ENCODE results near the gene XYLT2. TPM values are rescaled to one million over a fixed set of nuclear protein-coding genes. Genes with fewer than 3 reads are reported as not detected.
A peak's percentile ranks its signal among the peaks of the same experiment; 100 is the strongest.

Gene XYLT2
- total and polyA plus RNA-seq, 2 of the 13 experiments (the other 11 are each of a cell fraction or from before 2014, with no cell fraction given), result 17.0 to 22.1 TPM

- TF ChIP-seq, protein P1, sequence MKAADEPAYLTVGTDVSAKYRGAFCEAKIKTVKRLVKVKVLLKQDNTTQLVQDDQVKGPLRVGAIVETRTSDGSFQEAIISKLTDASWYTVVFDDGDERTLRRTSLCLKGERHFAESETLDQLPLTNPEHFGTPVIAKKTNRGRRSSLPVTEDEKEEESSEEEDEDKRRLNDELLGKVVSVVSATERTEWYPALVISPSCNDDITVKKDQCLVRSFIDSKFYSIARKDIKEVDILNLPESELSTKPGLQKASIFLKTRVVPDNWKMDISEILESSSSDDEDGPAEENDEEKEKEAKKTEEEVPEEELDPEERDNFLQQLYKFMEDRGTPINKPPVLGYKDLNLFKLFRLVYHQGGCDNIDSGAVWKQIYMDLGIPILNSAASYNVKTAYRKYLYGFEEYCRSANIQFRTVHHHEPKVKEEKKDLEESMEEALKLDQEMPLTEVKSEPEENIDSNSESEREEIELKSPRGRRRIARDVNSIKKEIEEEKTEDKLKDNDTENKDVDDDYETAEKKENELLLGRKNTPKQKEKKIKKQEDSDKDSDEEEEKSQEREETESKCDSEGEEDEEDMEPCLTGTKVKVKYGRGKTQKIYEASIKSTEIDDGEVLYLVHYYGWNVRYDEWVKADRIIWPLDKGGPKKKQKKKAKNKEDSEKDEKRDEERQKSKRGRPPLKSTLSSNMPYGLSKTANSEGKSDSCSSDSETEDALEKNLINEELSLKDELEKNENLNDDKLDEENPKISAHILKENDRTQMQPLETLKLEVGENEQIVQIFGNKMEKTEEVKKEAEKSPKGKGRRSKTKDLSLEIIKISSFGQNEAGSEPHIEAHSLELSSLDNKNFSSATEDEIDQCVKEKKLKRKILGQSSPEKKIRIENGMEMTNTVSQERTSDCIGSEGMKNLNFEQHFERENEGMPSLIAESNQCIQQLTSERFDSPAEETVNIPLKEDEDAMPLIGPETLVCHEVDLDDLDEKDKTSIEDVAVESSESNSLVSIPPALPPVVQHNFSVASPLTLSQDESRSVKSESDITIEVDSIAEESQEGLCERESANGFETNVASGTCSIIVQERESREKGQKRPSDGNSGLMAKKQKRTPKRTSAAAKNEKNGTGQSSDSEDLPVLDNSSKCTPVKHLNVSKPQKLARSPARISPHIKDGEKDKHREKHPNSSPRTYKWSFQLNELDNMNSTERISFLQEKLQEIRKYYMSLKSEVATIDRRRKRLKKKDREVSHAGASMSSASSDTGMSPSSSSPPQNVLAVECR (CRISPR knock-in tag; IDR thresholded peaks at IDR 0.05; ENCODE audit: borderline replicate concordance), result peak; percentile 100
- TF ChIP-seq TCF7 (IDR thresholded peaks at IDR 0.05; ENCODE audit: low read depth) (no peak), SMARCC2 (IDR thresholded peaks at IDR 0.05) (no peak), BCL6 (CRISPR knock-in tag; IDR thresholded peaks at IDR 0.05) (peak; percentile 42), XRCC5 (optimal IDR thresholded peaks at IDR 0.05; ENCODE audit: low read length) (peak; percentile 65), ZNF230 (CRISPR knock-in tag; IDR thresholded peaks at IDR 0.05) (peak; percentile 92), BORCS8-MEF2B (CRISPR knock-in tag; IDR thresholded peaks at IDR 0.05) (peak; percentile 97), ZNF782 (CRISPR knock-in tag; IDR thresholded peaks at IDR 0.05; ENCODE audit: borderline replicate concordance) (peak; percentile 96; the same call in 1 of the 2 replicates), HHEX (CRISPR knock-in tag; IDR thresholded peaks at IDR 0.05) (no peak), ZNF264 (CRISPR knock-in tag; IDR thresholded peaks at IDR 0.05) (0 out of 2 replicates have a peak, but pooled peaks have one; percentile 65), SP1 (IDR thresholded peaks at IDR 0.05) (no peak), SP1 (CRISPR knock-in tag; IDR thresholded peaks at IDR 0.05) (peak; percentile 71), ZNF251 (CRISPR knock-in tag; IDR thresholded peaks at IDR 0.05) (peak; percentile 74; the same call in 1 of the 2 replicates), TOPORS (CRISPR knock-in tag; IDR thresholded peaks at IDR 0.05) (peak; percentile 99), ELF1 (CRISPR knock-in tag; IDR thresholded peaks at IDR 0.05) (peak; percentile 99), PTBP1 (IDR thresholded peaks at IDR 0.05; ENCODE audit: low read depth, low read length, poor library complexity, severe bottlenecking) (peak; percentile 71), ZNF253 (CRISPR knock-in tag; IDR thresholded peaks at IDR 0.05; ENCODE audit: borderline replicate concordance) (peak; percentile 94), LCORL (IDR thresholded peaks at IDR 0.05) (peak; percentile 86), LCORL (CRISPR knock-in tag; IDR thresholded peaks at IDR 0.05) (peak; percentile 83; the same call in 1 of the 2 replicates), MXI1 (IDR thresholded peaks at IDR 0.05; ENCODE audit: borderline replicate concordance, low read depth, low read length) (peak; percentile 98), ZNF564 (CRISPR knock-in tag; IDR thresholded peaks at IDR 0.05) (peak; percentile 96), CENPBD1 (CRISPR knock-in tag; IDR thresholded peaks at IDR 0.05; ENCODE audit: borderline replicate concordance, low read depth) (no peak; the same call in 1 of the 2 replicates), ZFYVE20 (CRISPR knock-in tag; IDR thresholded peaks at IDR 0.05; ENCODE audit: borderline replicate concordance, low read depth) (no peak)
- TF ChIP-seq, protein P2, sequence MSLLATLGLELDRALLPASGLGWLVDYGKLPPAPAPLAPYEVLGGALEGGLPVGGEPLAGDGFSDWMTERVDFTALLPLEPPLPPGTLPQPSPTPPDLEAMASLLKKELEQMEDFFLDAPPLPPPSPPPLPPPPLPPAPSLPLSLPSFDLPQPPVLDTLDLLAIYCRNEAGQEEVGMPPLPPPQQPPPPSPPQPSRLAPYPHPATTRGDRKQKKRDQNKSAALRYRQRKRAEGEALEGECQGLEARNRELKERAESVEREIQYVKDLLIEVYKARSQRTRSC (CRISPR knock-in tag; IDR thresholded peaks at IDR 0.05; ENCODE audit: low read depth), result 0 out of 2 replicates have a peak, but pooled peaks have one; percentile 27
- TF ChIP-seq, protein P3, sequence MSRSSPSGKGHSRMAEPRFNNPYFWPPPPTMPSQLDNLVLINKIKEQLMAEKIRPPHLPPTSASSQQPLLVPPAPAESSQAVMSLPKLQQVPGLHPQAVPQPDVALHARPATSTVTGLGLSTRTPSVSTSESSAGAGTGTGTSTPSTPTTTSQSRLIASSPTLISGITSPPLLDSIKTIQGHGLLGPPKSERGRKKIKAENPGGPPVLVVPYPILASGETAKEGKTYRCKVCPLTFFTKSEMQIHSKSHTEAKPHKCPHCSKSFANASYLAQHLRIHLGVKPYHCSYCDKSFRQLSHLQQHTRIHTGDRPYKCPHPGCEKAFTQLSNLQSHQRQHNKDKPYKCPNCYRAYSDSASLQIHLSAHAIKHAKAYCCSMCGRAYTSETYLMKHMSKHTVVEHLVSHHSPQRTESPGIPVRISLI (CRISPR knock-in tag; IDR thresholded peaks at IDR 0.05; ENCODE audit: borderline replicate concordance), result peak; percentile 42; the same call in 1 of the 2 replicates
These were observed 27.0 kb downstream of the XYLT2 start, which contains the start of the genes EME1 and MRPL27 (continued) for GRCh38 chr17:50372758-50373556.

Measured in HepG2 (cell line).